H1 (cell line): ENCODE data around the gene GPATCH2. TPM values are rescaled to one million over a fixed set of nuclear protein-coding genes. Genes with fewer than 3 reads are reported as not detected.

Experiments used
- CTCF ChIA-PET: fragments of 300-600 bp; sonication (Branson Sonifier 250); formaldehyde crosslinking; loops from one replicate; lab custom pipeline; 2021; ENCODE audit not compliant: partially characterized antibody; lab: Charles Lee
- POLR2A ChIA-PET: fragments of 300-600 bp; sonication (Branson Sonifier 250); formaldehyde crosslinking; loops from one replicate; lab custom pipeline; 2021; ENCODE audit warnings: inconsistent platforms; ENCODE audit not compliant: partially characterized antibody; lab: Charles Lee
- DNase-seq, 2 experiments: peaks; one replicate each; pipeline versions ENCODE4 v3.0.0 to v3.0.0-alpha.2; 2010 to 2022; ENCODE audit warnings: low spot score in 2 of 2, low read depth in 1 of 2, mixed read lengths in 1 of 2
- FAIRE-seq: peaks from 2 replicates; lab custom pipeline; 2011; peaks lifted over from hg19 to GRCh38; lab: Jason Lieb, UNC
- H2AFZ ChIP-seq: 2 replicates; pipeline ENCODE4 v1.8.1; 2012; ENCODE audit warnings: low read length, inconsistent platforms
- H2AK5ac ChIP-seq: 2 replicates; pipeline ENCODE4 v1.6.1; 2013; ENCODE audit warnings: low read depth, low read length
- H2BK120ac ChIP-seq: replicated peaks from 2 replicates; pipeline ENCODE3; 2013; ENCODE audit warnings: low read depth, low read length, inconsistent platforms
- H2BK12ac ChIP-seq: 2 replicates; pipeline ENCODE4 v1.6.1; 2013; ENCODE audit warnings: low read depth, low read length
- H2BK15ac ChIP-seq: 2 replicates; pipeline ENCODE4 v1.6.1; 2013; ENCODE audit warnings: low read length
- H2BK20ac ChIP-seq: 2 replicates; pipeline ENCODE4 v1.6.1; 2013; ENCODE audit warnings: low read length
- H2BK5ac ChIP-seq: 2 replicates; pipeline ENCODE4 v1.6.1; 2013; ENCODE audit warnings: low read depth, low read length
- H3K14ac ChIP-seq: 2 replicates; pipeline ENCODE4 v1.6.1; 2013; ENCODE audit warnings: inconsistent platforms; ENCODE audit not compliant: insufficient read length
- H3K18ac ChIP-seq: 2 replicates; pipeline ENCODE4 v1.6.1; 2013; ENCODE audit warnings: low read length; ENCODE audit errors: extremely low read depth
- H3K23ac ChIP-seq: 2 replicates; pipeline ENCODE4 v1.6.1; 2013; ENCODE audit warnings: inconsistent platforms; ENCODE audit not compliant: insufficient read length
- H3K23me2 ChIP-seq: 2 replicates; pipeline ENCODE4 v1.6.1; 2013; ENCODE audit warnings: low read depth, low read length
- H3K27ac ChIP-seq: 2 replicates; pipeline ENCODE4 v1.6.1; 2011; ENCODE audit warnings: low read depth, low read length, inconsistent platforms
- H3K27me3 ChIP-seq, 4 experiments: replicated peaks in 1 of 4; 1 replicate in 1 of 4; 2 replicates in 3 of 4; pipeline versions ENCODE4 v1.6.1 to v1.8.1; 2011 to 2013; ENCODE audit warnings: low read length in 3 of 4, mild to moderate bottlenecking in 3 of 4, inconsistent platforms in 2 of 4, mixed read lengths in 2 of 4, moderate library complexity in 1 of 4; ENCODE audit not compliant: control insufficient read depth in 3 of 4, insufficient read depth in 3 of 4; ENCODE audit errors: extremely low read depth in 1 of 4
- H3K36me3 ChIP-seq, 4 experiments: 2 replicates each; pipeline versions ENCODE4 v1.6.1 to v1.8.1; 2011 to 2013; ENCODE audit warnings: mild to moderate bottlenecking in 4 of 4, low read length in 3 of 4, moderate library complexity in 2 of 4, control low read depth in 1 of 4, inconsistent platforms in 1 of 4; ENCODE audit not compliant: insufficient read depth in 4 of 4, control insufficient read depth in 2 of 4
- H3K4ac ChIP-seq: replicated peaks from 2 replicates; pipeline ENCODE3; 2013; ENCODE audit warnings: low read length, low read depth, mixed read lengths, inconsistent platforms; ENCODE audit not compliant: insufficient read length
- H3K4me1 ChIP-seq, 4 experiments: replicated peaks in 1 of 4; 1 replicate in 1 of 4; 2 replicates in 3 of 4; pipeline versions ENCODE4 v1.6.1 to v1.8.1; 2011 to 2013; ENCODE audit warnings: low read length in 3 of 4, inconsistent platforms in 2 of 4, mixed read lengths in 1 of 4; ENCODE audit not compliant: insufficient read depth in 4 of 4, control insufficient read depth in 3 of 4
- H3K4me2 ChIP-seq, 2 experiments: 2 replicates each; pipeline versions ENCODE4 v1.6.1 to v1.8.1; 2011 to 2013; ENCODE audit warnings: low read depth in 2 of 2, low read length in 2 of 2, control low read depth in 1 of 2, inconsistent platforms in 1 of 2, mild to moderate bottlenecking in 1 of 2; ENCODE audit not compliant: insufficient read depth in 1 of 2
- H3K4me3 ChIP-seq, 4 experiments: fragments of 200-600, 300-600 bp in 1 of 4; sonication (generic), shearing (Covaris generic), sonication (Bioruptor Twin) in 1 of 4; 2 replicates each; pipeline versions ENCODE4 v1.5.1 to v1.8.1; 2011 to 2016; ENCODE audit warnings: low read length in 4 of 4, low read depth in 3 of 4, control low read depth in 2 of 4, inconsistent platforms in 2 of 4, mild to moderate bottlenecking in 2 of 4, mixed read lengths in 1 of 4, moderate library complexity in 1 of 4; ENCODE audit not compliant: insufficient read depth in 2 of 4; ENCODE audit errors: extremely low read depth in 1 of 4
- H3K56ac ChIP-seq: replicated peaks from 2 replicates; pipeline ENCODE3; 2013; ENCODE audit warnings: low read depth, mild to moderate bottlenecking, mixed read lengths, low read length, inconsistent platforms; ENCODE audit not compliant: insufficient read length
- H3K79me1 ChIP-seq: 2 replicates; pipeline ENCODE4 v1.6.1; 2013; ENCODE audit warnings: low read depth, low read length, control low read depth
- H3K79me2 ChIP-seq, 2 experiments: 2 replicates each; pipeline versions ENCODE4 v1.6.1 to v1.8.1; 2012 to 2013; ENCODE audit warnings: low read length in 2 of 2, mild to moderate bottlenecking in 2 of 2, inconsistent platforms in 1 of 2; ENCODE audit not compliant: insufficient read depth in 2 of 2, control insufficient read depth in 1 of 2
- H3K9ac ChIP-seq, 4 experiments: replicated peaks in 1 of 4; 1 replicate in 1 of 4; 2 replicates in 3 of 4; pipeline versions ENCODE4 v1.6.1 to v1.8.1; 2011 to 2013; ENCODE audit warnings: low read depth in 3 of 4, low read length in 3 of 4, control low read depth in 2 of 4, mild to moderate bottlenecking in 2 of 4, moderate library complexity in 2 of 4, inconsistent platforms in 1 of 4; ENCODE audit errors: extremely low read depth in 1 of 4
- H3K9me3 ChIP-seq, 2 experiments: 2 replicates each; pipeline versions ENCODE4 v1.6.1 to v1.8.1; 2012 to 2013; ENCODE audit warnings: mild to moderate bottlenecking in 2 of 2, moderate library complexity in 2 of 2, control low read depth in 1 of 2, inconsistent platforms in 1 of 2, low read depth in 1 of 2, low read length in 1 of 2, mixed read lengths in 1 of 2; ENCODE audit not compliant: insufficient read depth in 2 of 2
- H4K20me1 ChIP-seq, 2 experiments: replicated peaks in 1 of 2; 2 replicates each; pipeline versions ENCODE3 to v1.8.1; 2011 to 2013; ENCODE audit warnings: inconsistent platforms in 2 of 2, low read length in 2 of 2, mild to moderate bottlenecking in 1 of 2; ENCODE audit not compliant: insufficient read depth in 2 of 2, control insufficient read depth in 1 of 2
- H4K5ac ChIP-seq: 2 replicates; pipeline ENCODE4 v1.6.1; 2013; ENCODE audit warnings: low read length, low read depth, mixed read lengths, inconsistent platforms; ENCODE audit not compliant: insufficient read length
- H4K8ac ChIP-seq: 2 replicates; pipeline ENCODE4 v1.8.0; 2013; ENCODE audit warnings: mild to moderate bottlenecking, moderate library complexity, low read length, inconsistent platforms; ENCODE audit not compliant: insufficient read depth; ENCODE audit errors: extremely low read depth
- H4K91ac ChIP-seq: replicated peaks from 2 replicates; pipeline ENCODE3; 2013; ENCODE audit warnings: low read length, mixed read lengths, inconsistent platforms; ENCODE audit not compliant: insufficient read length
- BACH1 ChIP-seq: IDR thresholded peaks from 2 replicates; pipeline ENCODE4 v1.6.1; 2012; ENCODE audit warnings: low read length, improper control_type of control experiment
- CBX5 ChIP-seq: fragments of 300-800, 300-1000 bp; sonication (generic); IDR thresholded peaks from 2 replicates; pipeline ENCODE4 v1.7.1; 2016; ENCODE audit warnings: antibody characterized with exemption, low read length, low read depth
- HDAC2 ChIP-seq, 2 experiments: fragments of 300-600 bp in 1 of 2; sonication (generic) in 1 of 2; IDR thresholded peaks; 2 replicates each; pipeline ENCODE4 v1.6.1; 2011 to 2012; ENCODE audit warnings: low read depth in 2 of 2, low read length in 2 of 2, mild to moderate bottlenecking in 2 of 2, moderate library complexity in 2 of 2, borderline replicate concordance in 1 of 2, inconsistent platforms in 1 of 2
- POLR2AphosphoS5 ChIP-seq: IDR thresholded peaks from 2 replicates; pipeline ENCODE4 v1.6.1; 2011; ENCODE audit warnings: low read depth, low read length
- RAD21 ChIP-seq, 2 experiments: IDR thresholded peaks in 1 of 2; conservative IDR thresholded peaks in 1 of 2; 2 replicates each; pipeline ENCODE4 v1.6.1; 2011; ENCODE audit warnings: low read depth in 2 of 2, low read length in 2 of 2, improper control_type of control experiment in 1 of 2, inconsistent platforms in 1 of 2, mild to moderate bottlenecking in 1 of 2, moderate library complexity in 1 of 2
- SAP30 ChIP-seq: fragments of 300-600 bp; sonication (generic); IDR thresholded peaks from 2 replicates; pipeline ENCODE4 v1.7.1; 2012; ENCODE audit warnings: low read length, moderate library complexity, mild to moderate bottlenecking, inconsistent platforms; ENCODE audit not compliant: insufficient read depth, insufficient replicate concordance
- SP1 ChIP-seq: IDR thresholded peaks from 2 replicates; pipeline ENCODE4 v1.6.1; 2011; ENCODE audit warnings: low read depth, low read length
- YY1 ChIP-seq: IDR thresholded peaks from 2 replicates; pipeline ENCODE4 v1.6.1; 2011; ENCODE audit warnings: low read depth, mild to moderate bottlenecking, low read length
- WGBS, 2 experiments: shearing (Covaris generic) in 1 of 2; methylation state at CpG; one replicate each; pipeline versions ENCODE4 v1.1.6 to v1.1.7; 2013 to 2015; ENCODE audit warnings: low lambda C conversion rate in 2 of 2, mixed read lengths in 2 of 2, inconsistent platforms in 1 of 2, low coverage in 1 of 2, missing lambda C conversion rate in 1 of 2; ENCODE audit not compliant: insufficient replicate concordance in 2 of 2, insufficient coverage in 1 of 2, insufficient read length in 1 of 2; ENCODE audit errors: extremely low coverage in 1 of 2, missing lambda C conversion rate in 1 of 2; 5-methylcytosine and 5-hydroxymethylcytosine counted together
- polyA plus RNA-seq, 7 experiments: library from polyadenylated mRNA; depleted of rRNA in 3 of 7; stranded (reverse) in 5 of 7; unstranded in 2 of 7; fragments of >200 nt in 5 of 7; fragments of 200-250 nt in 2 of 7; gene quantifications; 1 replicate in 5 of 7; 2 replicates in 1 of 7; 4 replicates in 1 of 7; pipeline versions ENCODE4 v1.2.1 to v1.2.3, GENCODE V29; 2011 to 2013; ENCODE audit warnings: missing spikeins in 2 of 7, mixed read lengths in 2 of 7
- total RNA-seq: library from RNA; stranded (reverse); fragmentation: NEBNext Ultra II Directional; extraction: Animal tissue kit (Norgen Biotek cat#: 25700); gene quantifications from 2 replicates; pipeline ENCODE4 v1.2.1, GENCODE V29; 2021

The GPATCH2 gene
- total and polyA plus RNA-seq, 2 of the 8 experiments (the other 6 are each of a cell fraction or from before 2014, with no cell fraction given): 3.9 to 13.1 TPM

- Histone ChIP-seq H3K79me2 (peaks cover 0 to 34% of the 10 kb centered on the region in 2 experiments; a peak in 2 of 4 replicates), H2BK15ac (no peak overlapping the region), H4K8ac (no peak overlapping the region), H3K18ac (no peak overlapping the region), H4K91ac (no peak overlapping the region), H4K20me1 (peaks cover 0 to 2% of the 10 kb centered on the region in 2 experiments), H2BK12ac (no peak overlapping the region), H2AFZ (no peak overlapping the region), H3K27ac (no peak overlapping the region), H2BK120ac (no peak overlapping the region), H3K4ac (no peak overlapping the region), H3K4me1 (peaks cover 0 to 3% (median 0%) of the 10 kb centered on the region in 4 experiments; a peak in 3 of 7 replicates), H2BK20ac (no peak overlapping the region), H4K5ac (no peak overlapping the region), H2BK5ac (no peak overlapping the region), H3K4me3 (no peak overlapping the region), H3K27me3 (no peaks in the 10 kb centered on the region), H3K23me2 (no peaks in the 10 kb centered on the region), H3K9ac (no peak overlapping the region), H3K4me2 (no peak overlapping the region), H2AK5ac (no peak overlapping the region), H3K23ac (no peak overlapping the region), H3K14ac (no peak overlapping the region), H3K79me1 (peaks cover 4% of the 10 kb centered on the region; the same call in 1 of the 2 replicates), H3K36me3 (peaks cover 2 to 14% (median 4%) of the 10 kb centered on the region in 4 experiments; a peak in 6 of 8 replicates), H3K9me3 (no peaks in the 10 kb centered on the region), H3K56ac (no peak overlapping the region)
- WGBS, 2 experiments: 67% methylated on average over 4 of the region's 4 CpGs; no CpG with 5 or more reads in 1 of the 2 experiments
- POLR2A ChIA-PET: no interaction called here
- FAIRE-seq: no peak
- CTCF ChIA-PET: interaction anchor here (0.7 kb wide), 1 partner anchor 10 kb away, joined by 3 read pairs; the partner anchor contains the start of gene GPATCH2
- DNase-seq: no peak
- no peak for TF ChIP-seq BACH1
- TF ChIP-seq POLR2AphosphoS5: no peak
- TF ChIP-seq HDAC2 (IDR thresholded peaks at IDR 0.05; ENCODE audit: borderline replicate concordance in 1 of 2, low read depth in 2 of 2, low read length in 2 of 2): no peak
- TF ChIP-seq SP1: no peak
- no peak for TF ChIP-seq YY1
- TF ChIP-seq RAD21 (IDR thresholded peaks at IDR 0.05 in 1 of 2, conservative IDR thresholded peaks at IDR 0.05 in 1 of 2; ENCODE audit: low read depth in 2 of 2, low read length in 2 of 2): no peak
- no peak for TF ChIP-seq CBX5
- TF ChIP-seq SAP30: no peak
Observed at GRCh38 chr1:217620814-217621213, 10.1 kb downstream of the GPATCH2 start.
